GM23338 (cell line): Measurements from ENCODE around the gene IMPA2. TPM values are rescaled to one million over a fixed set of nuclear protein-coding genes. Genes with fewer than 3 reads are reported as not detected.

Experiments
- ATAC-seq: fragments of 200-7000 bp; cut with Tn5 transposase; 3 replicates; pipeline ENCODE4 v1.9.1; 2020
- DNase-seq: peaks from one replicate; pipeline ENCODE4 v3.0.0-alpha.2; 2015; ENCODE audit warnings: low spot score
- H2AFZ ChIP-seq: fragments of 200-600 bp; sonication (generic); 2 replicates; pipeline ENCODE4 v1.8.0; 2016; ENCODE audit warnings: antibody characterized with exemption, mild to moderate bottlenecking, moderate library complexity
- H3F3A ChIP-seq: fragments of 200-600 bp; sonication (generic); replicated peaks from 2 replicates; pipeline ENCODE4 v1.8.0; 2017; ENCODE audit warnings: antibody characterized with exemption, mixed run types, low read depth
- H3K27ac ChIP-seq: fragments of 200-600 bp; sonication (generic); 2 replicates; pipeline ENCODE4 v1.6.1; 2016; ENCODE audit warnings: low read depth
- H3K27me3 ChIP-seq: fragments of 200-600 bp; sonication (generic); 2 replicates; pipeline ENCODE4 v1.8.0; 2016; ENCODE audit warnings: mild to moderate bottlenecking, mixed run types, moderate library complexity; ENCODE audit not compliant: insufficient read depth
- H3K36me3 ChIP-seq: fragments of 200-600 bp; sonication (generic); 2 replicates; pipeline ENCODE4 v1.8.0; 2016; ENCODE audit warnings: mild to moderate bottlenecking; ENCODE audit not compliant: insufficient read depth
- H3K4me1 ChIP-seq: fragments of 200-600 bp; sonication (generic); 2 replicates; pipeline ENCODE4 v1.8.0; 2016; ENCODE audit warnings: mild to moderate bottlenecking, moderate library complexity; ENCODE audit not compliant: insufficient read depth
- H3K4me2 ChIP-seq: fragments of 200-600 bp; sonication (generic); 2 replicates; pipeline ENCODE4 v1.7.1; 2017; ENCODE audit warnings: mixed run types
- H3K4me3 ChIP-seq: fragments of 200-600 bp; sonication (generic); 2 replicates; pipeline ENCODE4 v1.6.1; 2016; ENCODE audit warnings: mixed run types
- H3K79me2 ChIP-seq: fragments of 200-600 bp; sonication (generic); replicated peaks from 2 replicates; pipeline ENCODE4 v1.8.0; 2017; ENCODE audit warnings: mild to moderate bottlenecking; ENCODE audit not compliant: insufficient read depth
- H3K9me2 ChIP-seq: fragments of 200-600 bp; sonication (generic); 2 replicates; pipeline ENCODE4 v1.8.0; 2017; ENCODE audit not compliant: insufficient read depth
- H4K20me1 ChIP-seq: fragments of 200-600 bp; sonication (generic); replicated peaks from 2 replicates; pipeline ENCODE4 v1.8.0; 2017; ENCODE audit warnings: mild to moderate bottlenecking; ENCODE audit not compliant: insufficient read depth
- H3K27ac Mint-ChIP-seq: 2 replicates; pipeline ENCODE4 v1.8.0; 2020; ENCODE audit warnings: inconsistent platforms, mild to moderate bottlenecking, moderate library complexity, mixed read lengths
- H3K27me3 Mint-ChIP-seq: 3 replicates; pipeline ENCODE4 v1.8.0; 2022; ENCODE audit warnings: low read depth, mild to moderate bottlenecking, moderate library complexity, mixed read lengths, inconsistent platforms; ENCODE audit not compliant: insufficient read depth, poor library complexity
- H3K36me3 Mint-ChIP-seq: 3 replicates; pipeline ENCODE4 v1.8.0; 2021; ENCODE audit warnings: low read depth, mild to moderate bottlenecking, inconsistent platforms, moderate library complexity, mixed read lengths
- H3K4me1 Mint-ChIP-seq: 3 replicates; pipeline ENCODE4 v1.8.0; 2020; ENCODE audit warnings: mild to moderate bottlenecking, inconsistent platforms, mixed read lengths
- H3K4me3 Mint-ChIP-seq: 3 replicates; pipeline ENCODE4 v1.8.0; 2021; ENCODE audit warnings: moderate library complexity, mild to moderate bottlenecking, inconsistent platforms, mixed read lengths
- H3K9me3 Mint-ChIP-seq: 3 replicates; pipeline ENCODE4 v1.8.0; 2020; ENCODE audit warnings: moderate library complexity, mild to moderate bottlenecking, inconsistent platforms, mixed read lengths
- CREB1 ChIP-seq: fragments of 250-450 bp; sonication (Bioruptor Pico); IDR thresholded peaks from 2 replicates; pipeline ENCODE4 v1.5.0; 2020; ENCODE audit warnings: low read depth, mild to moderate bottlenecking, moderate library complexity
- CTCF ChIP-seq, 2 experiments: fragments of 200-600 bp in 1 of 2; sonication (generic) in 1 of 2; conservative IDR thresholded peaks; 2 replicates each; pipeline versions ENCODE4 v1.5.1 to v1.6.1; 2016 to 2017; ENCODE audit warnings: antibody characterized with exemption in 2 of 2, low read depth in 2 of 2, mild to moderate bottlenecking in 2 of 2, moderate library complexity in 1 of 2
- EZH2 ChIP-seq: fragments of 200-600 bp; sonication (generic); IDR thresholded peaks from one replicate; pipeline ENCODE4 v1.8.0; 2017; ENCODE audit warnings: antibody characterized with exemption, mild to moderate bottlenecking, low read depth; ENCODE audit not compliant: unreplicated experiment
- EZH2phosphoT487 ChIP-seq: fragments of 200-600 bp; sonication (generic); IDR thresholded peaks from one replicate; pipeline ENCODE4 v1.8.1; 2018; ENCODE audit warnings: antibody characterized with exemption; ENCODE audit not compliant: unreplicated experiment
- JUNB ChIP-seq: IDR thresholded peaks from one replicate; pipeline ENCODE4 v1.6.1; 2016; ENCODE audit warnings: antibody characterized with exemption; ENCODE audit not compliant: unreplicated experiment
- NANOG ChIP-seq: IDR thresholded peaks from 2 replicates; pipeline ENCODE4 v1.6.1; 2016; ENCODE audit warnings: antibody characterized with exemption, borderline replicate concordance
- POLR2AphosphoS5 ChIP-seq: IDR thresholded peaks from 2 replicates; pipeline ENCODE4 v1.6.1; 2016; ENCODE audit warnings: antibody characterized with exemption, low read depth
- STAT1 ChIP-seq: IDR thresholded peaks from one replicate; pipeline ENCODE4 v1.6.1; 2016; ENCODE audit warnings: antibody characterized with exemption; ENCODE audit not compliant: unreplicated experiment
- ZNF114 ChIP-seq: fragments of 250-450 bp; sonication (Bioruptor Pico); IDR thresholded peaks from 2 replicates; pipeline ENCODE4 v1.5.0; 2020; ENCODE audit warnings: mild to moderate bottlenecking, moderate library complexity
- ZNF331 ChIP-seq: fragments of 250-450 bp; sonication (Bioruptor Pico); IDR thresholded peaks from 2 replicates; pipeline ENCODE4 v1.5.0; 2020; ENCODE audit warnings: low read depth, mild to moderate bottlenecking, moderate library complexity
- ZNF462 ChIP-seq: fragments of 250-450 bp; sonication (Bioruptor Pico); IDR thresholded peaks from 2 replicates; pipeline ENCODE4 v1.5.0; 2020; ENCODE audit warnings: mild to moderate bottlenecking, moderate library complexity
- polyA plus RNA-seq: library from polyadenylated mRNA; unstranded; fragments of >200 nt; fragmentation: Nextera tagmentation; extraction: Ambion mirVana; gene quantifications from 2 replicates; pipeline ENCODE4 v1.2.1, GENCODE V29; 2016
- total RNA-seq: library from RNA; depleted of rRNA; stranded (reverse); fragments of >200 nt; shearing (Covaris generic); gene quantifications from 2 replicates; pipeline ENCODE4 v1.2.3, GENCODE V29; 2014
- TF ChIP-seq, protein P1 (sequence below): IDR thresholded peaks from one replicate; pipeline ENCODE4 v1.6.1; 2018; ENCODE audit warnings: antibody characterized with exemption; ENCODE audit not compliant: unreplicated experiment
- TF ChIP-seq, protein P2 (sequence below): IDR thresholded peaks from 2 replicates; pipeline ENCODE4 v1.6.1; 2016; ENCODE audit warnings: antibody characterized with exemption

IMPA2 gene
- total and polyA plus RNA-seq, 2 experiments from 2014 or later = 50.4 to 122 TPM

GRCh38 chr18:11948852-11949523 lies 32.3 kb upstream of the IMPA2 start:
- TF ChIP-seq CTCF (conservative IDR thresholded peaks at IDR 0.05; ENCODE audit: low read depth in 2 of 2) (no peak), EZH2phosphoT487 (no peak), JUNB (no peak), ZNF331 (CRISPR knock-in tag) (no peak), ZNF462 (CRISPR knock-in tag) (no peak), POLR2AphosphoS5 (no peak), CREB1 (CRISPR knock-in tag) (no peak), NANOG (no peak), ZNF114 (CRISPR knock-in tag) (no peak), STAT1 (no peak), EZH2 (no peak)
- TF ChIP-seq, protein P1, sequence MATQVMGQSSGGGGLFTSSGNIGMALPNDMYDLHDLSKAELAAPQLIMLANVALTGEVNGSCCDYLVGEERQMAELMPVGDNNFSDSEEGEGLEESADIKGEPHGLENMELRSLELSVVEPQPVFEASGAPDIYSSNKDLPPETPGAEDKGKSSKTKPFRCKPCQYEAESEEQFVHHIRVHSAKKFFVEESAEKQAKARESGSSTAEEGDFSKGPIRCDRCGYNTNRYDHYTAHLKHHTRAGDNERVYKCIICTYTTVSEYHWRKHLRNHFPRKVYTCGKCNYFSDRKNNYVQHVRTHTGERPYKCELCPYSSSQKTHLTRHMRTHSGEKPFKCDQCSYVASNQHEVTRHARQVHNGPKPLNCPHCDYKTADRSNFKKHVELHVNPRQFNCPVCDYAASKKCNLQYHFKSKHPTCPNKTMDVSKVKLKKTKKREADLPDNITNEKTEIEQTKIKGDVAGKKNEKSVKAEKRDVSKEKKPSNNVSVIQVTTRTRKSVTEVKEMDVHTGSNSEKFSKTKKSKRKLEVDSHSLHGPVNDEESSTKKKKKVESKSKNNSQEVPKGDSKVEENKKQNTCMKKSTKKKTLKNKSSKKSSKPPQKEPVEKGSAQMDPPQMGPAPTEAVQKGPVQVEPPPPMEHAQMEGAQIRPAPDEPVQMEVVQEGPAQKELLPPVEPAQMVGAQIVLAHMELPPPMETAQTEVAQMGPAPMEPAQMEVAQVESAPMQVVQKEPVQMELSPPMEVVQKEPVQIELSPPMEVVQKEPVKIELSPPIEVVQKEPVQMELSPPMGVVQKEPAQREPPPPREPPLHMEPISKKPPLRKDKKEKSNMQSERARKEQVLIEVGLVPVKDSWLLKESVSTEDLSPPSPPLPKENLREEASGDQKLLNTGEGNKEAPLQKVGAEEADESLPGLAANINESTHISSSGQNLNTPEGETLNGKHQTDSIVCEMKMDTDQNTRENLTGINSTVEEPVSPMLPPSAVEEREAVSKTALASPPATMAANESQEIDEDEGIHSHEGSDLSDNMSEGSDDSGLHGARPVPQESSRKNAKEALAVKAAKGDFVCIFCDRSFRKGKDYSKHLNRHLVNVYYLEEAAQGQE = no peak
- TF ChIP-seq, protein P2, sequence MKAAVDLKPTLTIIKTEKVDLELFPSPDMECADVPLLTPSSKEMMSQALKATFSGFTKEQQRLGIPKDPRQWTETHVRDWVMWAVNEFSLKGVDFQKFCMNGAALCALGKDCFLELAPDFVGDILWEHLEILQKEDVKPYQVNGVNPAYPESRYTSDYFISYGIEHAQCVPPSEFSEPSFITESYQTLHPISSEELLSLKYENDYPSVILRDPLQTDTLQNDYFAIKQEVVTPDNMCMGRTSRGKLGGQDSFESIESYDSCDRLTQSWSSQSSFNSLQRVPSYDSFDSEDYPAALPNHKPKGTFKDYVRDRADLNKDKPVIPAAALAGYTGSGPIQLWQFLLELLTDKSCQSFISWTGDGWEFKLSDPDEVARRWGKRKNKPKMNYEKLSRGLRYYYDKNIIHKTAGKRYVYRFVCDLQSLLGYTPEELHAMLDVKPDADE = no peak
- H3K9me3 Mint-ChIP-seq = peaks cover 2% of the 10 kb centered on the region; the same call in 2 of the 3 replicates
- Histone ChIP-seq H3K27ac (no peak overlapping the region), H3K36me3 (no peaks in the 10 kb centered on the region), H3F3A (no peaks in the 10 kb centered on the region), H2AFZ (0 out of 2 replicates have a peak overlapping the region, but pooled peaks have one; percentile 0), H3K4me1 (peaks cover 32% of the 10 kb centered on the region), H3K9me2 (no peaks in the 10 kb centered on the region), H3K4me3 (no peak overlapping the region), H3K27me3 (no peaks in the 10 kb centered on the region), H3K4me2 (no peak overlapping the region), H4K20me1 (no peaks in the 10 kb centered on the region), H3K79me2 (no peaks in the 10 kb centered on the region)
- peaks cover 7% of the 10 kb centered on the region for H3K27me3 Mint-ChIP-seq
- peak overlapping the region; percentile 23; the same call in 1 of the 3 replicates for H3K4me3 Mint-ChIP-seq
- H3K27ac Mint-ChIP-seq = peak overlapping the region; percentile 20
- H3K4me1 Mint-ChIP-seq = peaks cover 30% of the 10 kb centered on the region
- peak; percentile 40 for DNase-seq
- H3K36me3 Mint-ChIP-seq = peaks cover 2% of the 10 kb centered on the region; the same call in 1 of the 3 replicates
- no peak for ATAC-seq
